H1 (cell line): ENCODE results near the gene EEF1A2. TPM values are rescaled to one million over a fixed set of nuclear protein-coding genes. Genes with fewer than 3 reads are reported as not detected.

ENCODE experiments used
- FOSL1 ChIP-seq: IDR thresholded peaks from 2 replicates; pipeline ENCODE4 v1.6.1; 2011; ENCODE audit warnings: mild to moderate bottlenecking, low read depth, low read length, moderate library complexity; ENCODE audit not compliant: insufficient read depth
- NRF1 ChIP-seq: IDR thresholded peaks from 2 replicates; pipeline ENCODE4 v1.6.1; 2011; ENCODE audit warnings: mild to moderate bottlenecking, low read depth, low read length, improper control_type of control experiment
- POLR2AphosphoS5 ChIP-seq: IDR thresholded peaks from 2 replicates; pipeline ENCODE4 v1.6.1; 2011; ENCODE audit warnings: low read depth, low read length
- SIRT6 ChIP-seq: IDR thresholded peaks from one replicate; pipeline ENCODE4 v1.7.1; 2012; ENCODE audit warnings: low read length, inconsistent platforms
- SP1 ChIP-seq: IDR thresholded peaks from 2 replicates; pipeline ENCODE4 v1.6.1; 2011; ENCODE audit warnings: low read depth, low read length
- polyA plus RNA-seq, 7 experiments: library from polyadenylated mRNA; depleted of rRNA in 3 of 7; stranded (reverse) in 5 of 7; unstranded in 2 of 7; fragments of >200 nt in 5 of 7; fragments of 200-250 nt in 2 of 7; gene quantifications; 1 replicate in 5 of 7; 2 replicates in 1 of 7; 4 replicates in 1 of 7; pipeline versions ENCODE4 v1.2.1 to v1.2.3, GENCODE V29; 2011 to 2013; ENCODE audit warnings: missing spikeins in 2 of 7, mixed read lengths in 2 of 7
- total RNA-seq: library from RNA; stranded (reverse); fragmentation: NEBNext Ultra II Directional; extraction: Animal tissue kit (Norgen Biotek cat#: 25700); gene quantifications from 2 replicates; pipeline ENCODE4 v1.2.1, GENCODE V29; 2021

The EEF1A2 gene
- total and polyA plus RNA-seq, 2 of the 8 experiments (the other 6 are each of a cell fraction or from before 2014, with no cell fraction given): 7.4 to 25.8 TPM

DNA sequence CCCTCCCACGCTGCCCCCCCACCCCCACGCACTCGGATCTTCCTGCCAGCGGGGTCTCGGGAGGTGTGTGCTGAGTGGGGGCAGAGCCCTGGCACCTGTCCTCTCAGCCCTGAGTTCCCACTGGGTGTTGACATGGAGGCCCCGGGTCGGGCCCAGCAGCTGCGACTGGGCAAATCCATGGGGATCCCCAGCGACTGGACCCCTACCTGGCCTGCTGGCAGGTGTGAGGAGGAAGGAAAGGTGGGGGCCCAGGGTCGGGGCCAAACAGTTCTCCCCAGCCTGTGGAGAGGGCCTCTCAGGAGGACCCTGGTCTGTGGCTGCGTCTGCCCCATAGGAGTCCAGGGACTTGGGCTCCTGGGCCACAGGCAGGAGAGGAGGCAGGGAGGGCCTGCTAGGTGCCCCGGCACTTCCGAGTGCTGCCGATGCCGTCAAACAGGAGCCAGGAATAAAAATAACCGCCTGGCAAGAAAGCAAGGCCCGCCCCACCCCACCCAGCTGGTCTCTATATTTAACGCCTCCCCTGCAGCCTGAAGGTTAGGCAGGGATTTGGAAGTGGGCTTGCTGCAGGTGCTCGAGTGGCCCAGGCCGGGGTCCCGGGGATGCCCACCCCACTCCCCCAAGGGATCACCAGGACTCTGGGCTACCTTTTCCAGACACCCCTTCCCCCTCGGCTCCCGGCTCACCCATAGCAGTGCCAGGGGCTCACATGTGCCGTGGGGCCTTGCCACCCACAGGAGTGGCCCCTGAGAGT lies 1.4 kb upstream of the EEF1A2 start (continued):
- TF ChIP-seq NRF1 (no peak), SIRT6 (no peak), FOSL1 (no peak), POLR2AphosphoS5 (no peak), SP1 (no peak)
- TF ChIP-seq, all 59 proteins: peak for 0
